Activated CD8-positive, alpha-beta T cell treated with anti-CD3 and anti-CD28 coated beads, Interleukin-2, amount 10 ng/mL, durations not matched to agents 7 days and 5 days (primary cell): ENCODE results near the gene BLM. TPM values are rescaled to one million over a fixed set of nuclear protein-coding genes. Genes with fewer than 3 reads are reported as not detected.

Experiments
- ATAC-seq: fragments of 150-1000 bp; cut with Tn5 transposase; one replicate; pipeline ENCODE4 v1.10.0; 2021; ENCODE audit warnings: moderate library complexity
- CTCF ChIA-PET: fragments of 350-600 bp; sonication (Branson Sonifier 250); formaldehyde crosslinking; loops from one replicate; lab custom pipeline; 2021; ENCODE audit warnings: antibody characterized with exemption; lab: Charles Lee
- POLR2A ChIA-PET: fragments of 350-600 bp; sonication (Branson Sonifier 250); formaldehyde crosslinking; loops from one replicate; lab custom pipeline; 2021; ENCODE audit warnings: antibody characterized with exemption; lab: Charles Lee
- DNase-seq: peaks from one replicate; pipeline ENCODE4 v3.0.0-alpha.2; 2020
- H3K27ac Mint-ChIP-seq: one replicate; pipeline ENCODE4 v1.8.0; 2021; ENCODE audit warnings: mild to moderate bottlenecking, mixed read lengths
- H3K27me3 Mint-ChIP-seq: one replicate; pipeline ENCODE4 v1.8.0; 2021; ENCODE audit warnings: low read depth, mixed read lengths
- H3K36me3 Mint-ChIP-seq: one replicate; pipeline ENCODE4 v1.8.0; 2021; ENCODE audit warnings: low read depth, mixed read lengths
- H3K4me1 Mint-ChIP-seq: one replicate; pipeline ENCODE4 v1.8.0; 2021; ENCODE audit warnings: low read depth, mixed read lengths
- H3K4me3 Mint-ChIP-seq: one replicate; pipeline ENCODE4 v1.8.0; 2021; ENCODE audit warnings: mild to moderate bottlenecking, mixed read lengths
- H3K9me3 Mint-ChIP-seq: one replicate; pipeline ENCODE4 v1.8.0; 2022; ENCODE audit warnings: mixed read lengths; ENCODE audit not compliant: insufficient read depth
- total RNA-seq, 2 experiments: library from RNA; stranded (reverse); gene quantifications; one replicate each; pipeline ENCODE4 v1.2.3, GENCODE V29; 2021

Gene BLM
- total RNA-seq, 2 experiments from 2014 or later: 52.3 to 57.4 TPM

GRCh38 chr15:90851114-90851513, 134.0 kb downstream of the BLM start:
- DNase-seq (peak; percentile 64), ATAC-seq (peak; percentile 25)
- Mint-ChIP-seq H3K36me3 (peaks cover 14% of the 10 kb centered on the region), H3K9me3 (peaks cover 7% of the 10 kb centered on the region), H3K4me3 (peak overlapping the region; percentile 58), H3K27ac (peak overlapping the region; percentile 86), H3K27me3 (no peaks in the 10 kb centered on the region), H3K4me1 (peaks cover 68% of the 10 kb centered on the region)
- CTCF ChIA-PET: interaction anchor here (1.1 to 2.9 kb wide), 5 partner anchors 9 to 81 kb away, joined by 3 to 20 read pairs (median 4); partner anchors contain the start of gene HDDC3
- POLR2A ChIA-PET: interaction anchor here (0.9 to 3.7 kb wide), 7 partner anchors 9 to 34 kb away, joined by 4 to 34 read pairs (median 5); no protein-coding TSS in a partner anchor

- peak; percentile 81 for DNase-seq
- Mint-ChIP-seq H3K4me3 (peak overlapping the region; percentile 58), H3K36me3 (peaks cover 12% of the 10 kb centered on the region), H3K27me3 (no peaks in the 10 kb centered on the region), H3K9me3 (peaks cover 7% of the 10 kb centered on the region), H3K4me1 (peaks cover 72% of the 10 kb centered on the region), H3K27ac (peak overlapping the region; percentile 86)
- POLR2A ChIA-PET: interaction anchor here (0.7 to 3.7 kb wide), 13 partner anchors 8 to 37 kb away, joined by 3 to 34 read pairs (median 5); no protein-coding TSS in a partner anchor
- CTCF ChIA-PET: interaction anchor here (0.9 to 2.9 kb wide), 9 partner anchors 9 to 202 kb away, joined by 3 to 20 read pairs (median 4); partner anchors contain the start of gene HDDC3
- peak; percentile 18 for ATAC-seq
Measured at GRCh38 chr15:90851940-90852339, 134.8 kb downstream of the BLM start.

GRCh38 chr15:90855139-90855538, 138.0 kb downstream of the BLM start:
- Mint-ChIP-seq H3K4me3 (no peak overlapping the region), H3K27ac (peak overlapping the region; percentile 88), H3K9me3 (peaks cover 7% of the 10 kb centered on the region), H3K4me1 (peaks cover 88% of the 10 kb centered on the region), H3K36me3 (peaks cover 12% of the 10 kb centered on the region), H3K27me3 (no peaks in the 10 kb centered on the region)
- ChIA-PET POLR2A (interaction anchor here (0.7 to 1.7 kb wide), 5 partner anchors 15 to 196 kb away, joined by 3 to 5 read pairs (median 3); no protein-coding TSS in a partner anchor), CTCF (interaction anchor here (1.4 kb wide), 1 partner anchor 28 kb away, joined by 3 read pairs; no protein-coding TSS in a partner anchor)
- no peak for DNase-seq
- ATAC-seq: no peak

GRCh38 chr15:90857337-90857736, 140.2 kb downstream of the BLM start:
- ATAC-seq (no peak), DNase-seq (no peak)
- Mint-ChIP-seq H3K4me3 (no peak overlapping the region), H3K9me3 (no peaks in the 10 kb centered on the region), H3K36me3 (peaks cover 4% of the 10 kb centered on the region), H3K27ac (peak overlapping the region; percentile 61), H3K4me1 (peaks cover 72% of the 10 kb centered on the region), H3K27me3 (no peaks in the 10 kb centered on the region)
- ChIA-PET POLR2A (no interaction called here), CTCF (interaction anchor here (0.7 to 2.9 kb wide), 3 partner anchors 30 to 556 kb away, joined by 3 to 11 read pairs (median 3); no protein-coding TSS in a partner anchor)

- ChIA-PET CTCF (interaction anchor here (0.7 to 2.9 kb wide), 3 partner anchors 30 to 556 kb away, joined by 3 to 11 read pairs (median 3); no protein-coding TSS in a partner anchor), POLR2A (interaction anchor here (0.9 kb wide), 1 partner anchor 13 kb away, joined by 3 read pairs; no protein-coding TSS in a partner anchor)
- Mint-ChIP-seq H3K27me3 (no peaks in the 10 kb centered on the region), H3K4me1 (peaks cover 66% of the 10 kb centered on the region), H3K9me3 (no peaks in the 10 kb centered on the region), H3K27ac (no peak overlapping the region), H3K36me3 (peaks cover 3% of the 10 kb centered on the region), H3K4me3 (no peak overlapping the region)
- no peak for DNase-seq
- no peak for ATAC-seq
Measured at GRCh38 chr15:90857883-90858443, 140.8 kb downstream of the BLM start.

GRCh38 chr15:90859234-90860131, 142.3 kb downstream of the BLM start:
- ATAC-seq (no peak), DNase-seq (no peak)
- H3K36me3 Mint-ChIP-seq: no peaks in the 10 kb centered on the region
- no peaks in the 10 kb centered on the region for H3K27me3 Mint-ChIP-seq
- POLR2A ChIA-PET: interaction anchor here (2.2 kb wide), 1 partner anchor 11 kb away, joined by 14 read pairs; no protein-coding TSS in a partner anchor
- no peak overlapping the region for H3K4me3 Mint-ChIP-seq
- CTCF ChIA-PET: interaction anchor here (1.3 to 2.9 kb wide), 4 partner anchors 11 to 72 kb away, joined by 3 to 11 read pairs (median 4); no protein-coding TSS in a partner anchor
- H3K27ac Mint-ChIP-seq: peak overlapping the region; percentile 21
- H3K9me3 Mint-ChIP-seq: no peaks in the 10 kb centered on the region
- H3K4me1 Mint-ChIP-seq: peaks cover 58% of the 10 kb centered on the region

GRCh38 chr15:90860450-90860849, 143.3 kb downstream of the BLM start:
- no peaks in the 10 kb centered on the region for H3K36me3 Mint-ChIP-seq
- H3K27me3 Mint-ChIP-seq: no peaks in the 10 kb centered on the region
- ChIA-PET POLR2A (interaction anchor here (2.2 kb wide), 1 partner anchor 10 kb away, joined by 14 read pairs; no protein-coding TSS in a partner anchor), CTCF (interaction anchor here (1.3 kb wide), 2 partner anchors 10 to 34 kb away, joined by 3 to 4 read pairs; no protein-coding TSS in a partner anchor)
- H3K4me3 Mint-ChIP-seq: no peak overlapping the region
- H3K27ac Mint-ChIP-seq: no peak overlapping the region
- peaks cover 48% of the 10 kb centered on the region for H3K4me1 Mint-ChIP-seq
- no peaks in the 10 kb centered on the region for H3K9me3 Mint-ChIP-seq
- ATAC-seq (no peak), DNase-seq (no peak)

- DNase-seq (no peak), ATAC-seq (no peak)
- H3K36me3 Mint-ChIP-seq: no peaks in the 10 kb centered on the region
- H3K4me3 Mint-ChIP-seq: no peak overlapping the region
- H3K27me3 Mint-ChIP-seq: no peaks in the 10 kb centered on the region
- peaks cover 42% of the 10 kb centered on the region for H3K4me1 Mint-ChIP-seq
- POLR2A ChIA-PET: interaction anchor here (0.6 to 2.2 kb wide), 2 partner anchors 9 to 246 kb away, joined by 8 to 14 read pairs; no protein-coding TSS in a partner anchor
- H3K9me3 Mint-ChIP-seq: no peaks in the 10 kb centered on the region
- no peak overlapping the region for H3K27ac Mint-ChIP-seq
- CTCF ChIA-PET: interaction anchor here (1.3 kb wide), 1 partner anchor 35 kb away, joined by 3 read pairs; no protein-coding TSS in a partner anchor
Measured at GRCh38 chr15:90860942-90861675, 144.0 kb downstream of the BLM start.

- ATAC-seq (no peak), DNase-seq (no peak)
- Mint-ChIP-seq H3K4me1 (peaks cover 29% of the 10 kb centered on the region), H3K36me3 (no peaks in the 10 kb centered on the region), H3K27ac (no peak overlapping the region), H3K4me3 (no peak overlapping the region), H3K27me3 (no peaks in the 10 kb centered on the region), H3K9me3 (no peaks in the 10 kb centered on the region)
- ChIA-PET CTCF (no interaction called here), POLR2A (no interaction called here)
Measured at GRCh38 chr15:90862487-90862886, 145.3 kb downstream of the BLM start.

GRCh38 chr15:90862964-90863778, 146.0 kb downstream of the BLM start:
- Mint-ChIP-seq H3K9me3 (no peaks in the 10 kb centered on the region), H3K4me1 (peaks cover 26% of the 10 kb centered on the region), H3K36me3 (no peaks in the 10 kb centered on the region), H3K4me3 (no peak overlapping the region), H3K27ac (peak overlapping the region; percentile 76), H3K27me3 (no peaks in the 10 kb centered on the region)
- POLR2A ChIA-PET: interaction anchor here (0.9 to 1.5 kb wide), 3 partner anchors 11 to 49 kb away, joined by 3 to 4 read pairs (median 3); no protein-coding TSS in a partner anchor
- CTCF ChIA-PET: no interaction called here
- ATAC-seq: no peak
- DNase-seq: no peak
